GM12872 (cell line): ENCODE measurements around the gene AKR7A2.
"Not testable (repeated sequence)": the region's sequence is repeated elsewhere in the genome, so short reads cannot be mapped to it uniquely, and the experiment has no call there.

ENCODE experiments used
- CTCF ChIP-seq: IDR thresholded peaks from 3 replicates; pipeline ENCODE4 v1.5.1; 2011; ENCODE audit warnings: low read depth, mild to moderate bottlenecking, low read length, moderate library complexity; ENCODE audit not compliant: insufficient read depth

Gene AKR7A2

GRCh38 chr1:19289244-19289643, 22.7 kb downstream of the AKR7A2 start:
- no peak for TF ChIP-seq CTCF

GRCh38 chr1:19288324-19289241, 23.4 kb downstream of the AKR7A2 start, which contains the start of gene AKR7A3:
Gene AKR7A3, minus strand, starts transcription at chr1:19288770. Its CDS starts 61 bp downstream, at chr1:19288709.
- TF ChIP-seq CTCF = not testable (repeated sequence)

GRCh38 chr1:19287436-19288185, 24.3 kb downstream of the AKR7A2 start:
- TF ChIP-seq CTCF = no peak

GRCh38 chr1:19284881-19285280, 27.1 kb downstream of the AKR7A2 start:
- no peak for TF ChIP-seq CTCF

GRCh38 chr1:19283891-19284290, 28.1 kb downstream of the AKR7A2 start:
- TF ChIP-seq CTCF = no peak

GRCh38 chr1:19274636-19275035, 37.3 kb downstream of the AKR7A2 start:
- no peak for TF ChIP-seq CTCF

- no peak for TF ChIP-seq CTCF
Measured at GRCh38 chr1:19273106-19273843, 38.7 kb downstream of the AKR7A2 start.
